GM12801 (cell line): ENCODE measurements around the gene SEMA3A.

Experiments
- TF ChIP-seq, protein P1 (sequence below): IDR thresholded peaks from one replicate; pipeline ENCODE4 v1.5.1; 2011; ENCODE audit warnings: control low read depth; ENCODE audit not compliant: insufficient read length; ENCODE audit errors: extremely low read depth

The SEMA3A gene

DNA sequence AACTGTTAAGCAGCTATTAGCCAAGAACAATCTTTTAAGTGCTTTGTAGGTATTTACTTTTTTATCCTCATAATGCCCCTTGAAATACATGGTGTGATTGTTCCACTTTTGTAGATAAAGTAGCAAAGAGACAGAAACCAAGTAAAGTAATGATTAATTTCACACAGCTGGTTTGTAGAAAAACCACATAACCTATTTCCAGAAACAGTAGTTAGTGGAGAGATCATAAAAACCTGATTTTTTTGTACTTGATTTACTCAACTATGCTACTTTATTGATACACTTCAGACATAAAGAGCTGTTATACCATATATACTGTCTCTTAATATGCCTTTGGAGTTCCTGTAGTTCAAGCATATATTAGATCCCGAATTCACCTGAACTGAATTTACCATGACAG, 118.4 kb downstream of the SEMA3A start:
- TF ChIP-seq, protein P1, sequence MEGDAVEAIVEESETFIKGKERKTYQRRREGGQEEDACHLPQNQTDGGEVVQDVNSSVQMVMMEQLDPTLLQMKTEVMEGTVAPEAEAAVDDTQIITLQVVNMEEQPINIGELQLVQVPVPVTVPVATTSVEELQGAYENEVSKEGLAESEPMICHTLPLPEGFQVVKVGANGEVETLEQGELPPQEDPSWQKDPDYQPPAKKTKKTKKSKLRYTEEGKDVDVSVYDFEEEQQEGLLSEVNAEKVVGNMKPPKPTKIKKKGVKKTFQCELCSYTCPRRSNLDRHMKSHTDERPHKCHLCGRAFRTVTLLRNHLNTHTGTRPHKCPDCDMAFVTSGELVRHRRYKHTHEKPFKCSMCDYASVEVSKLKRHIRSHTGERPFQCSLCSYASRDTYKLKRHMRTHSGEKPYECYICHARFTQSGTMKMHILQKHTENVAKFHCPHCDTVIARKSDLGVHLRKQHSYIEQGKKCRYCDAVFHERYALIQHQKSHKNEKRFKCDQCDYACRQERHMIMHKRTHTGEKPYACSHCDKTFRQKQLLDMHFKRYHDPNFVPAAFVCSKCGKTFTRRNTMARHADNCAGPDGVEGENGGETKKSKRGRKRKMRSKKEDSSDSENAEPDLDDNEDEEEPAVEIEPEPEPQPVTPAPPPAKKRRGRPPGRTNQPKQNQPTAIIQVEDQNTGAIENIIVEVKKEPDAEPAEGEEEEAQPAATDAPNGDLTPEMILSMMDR: no peak

DNA sequence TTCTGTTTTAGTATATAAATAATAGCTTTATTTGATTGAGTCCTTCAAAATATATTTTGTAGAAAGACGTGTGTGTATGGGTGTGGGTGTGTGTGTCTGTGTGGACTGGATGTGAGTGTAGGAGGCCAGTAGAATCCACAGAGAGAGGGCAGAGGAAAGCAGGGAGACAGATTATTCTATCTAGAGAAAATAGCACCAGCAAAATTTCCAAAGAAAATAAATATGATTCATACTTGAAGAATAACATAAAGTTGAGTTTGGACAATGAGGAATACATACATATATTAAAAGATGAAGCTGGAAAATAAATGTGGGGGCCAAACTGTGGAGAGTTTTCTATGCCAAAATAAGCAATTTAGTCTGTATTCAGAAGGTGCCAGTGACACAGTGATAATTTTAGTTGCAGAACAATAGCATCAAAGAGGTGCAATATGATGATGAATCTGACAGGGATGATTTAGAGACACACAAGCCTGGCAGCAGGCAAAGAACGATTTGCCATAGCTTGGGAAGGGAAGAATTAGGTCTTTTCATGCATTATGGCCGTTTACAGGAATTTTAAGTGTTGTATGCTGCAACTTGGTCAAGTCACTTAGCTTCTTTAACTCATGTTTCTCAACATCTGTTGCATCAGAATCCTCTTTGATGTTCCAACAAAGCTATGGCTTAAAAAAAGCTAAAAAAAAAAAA, 121.3 kb downstream of the SEMA3A start:
- TF ChIP-seq, protein P1: no peak

DNA sequence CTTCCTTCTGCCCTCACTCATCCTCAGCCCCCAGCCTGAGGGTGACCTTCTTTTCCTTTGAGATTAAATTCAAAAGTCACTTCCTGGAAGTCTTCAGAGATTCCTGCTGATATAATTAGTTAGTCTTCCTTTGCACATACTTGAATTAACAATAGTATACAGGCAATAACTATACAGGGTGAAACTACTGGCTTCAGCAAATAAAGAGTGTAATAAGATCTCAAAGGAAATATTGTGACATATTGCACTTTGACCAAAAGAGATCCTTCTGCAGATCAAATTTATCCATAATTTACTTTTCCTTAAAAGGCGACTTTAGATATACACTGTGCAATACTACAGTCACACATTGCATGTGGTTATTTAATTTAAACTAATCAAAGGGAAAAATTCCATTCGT, 123.8 kb downstream of the SEMA3A start:
- TF ChIP-seq, protein P1: no peak

DNA sequence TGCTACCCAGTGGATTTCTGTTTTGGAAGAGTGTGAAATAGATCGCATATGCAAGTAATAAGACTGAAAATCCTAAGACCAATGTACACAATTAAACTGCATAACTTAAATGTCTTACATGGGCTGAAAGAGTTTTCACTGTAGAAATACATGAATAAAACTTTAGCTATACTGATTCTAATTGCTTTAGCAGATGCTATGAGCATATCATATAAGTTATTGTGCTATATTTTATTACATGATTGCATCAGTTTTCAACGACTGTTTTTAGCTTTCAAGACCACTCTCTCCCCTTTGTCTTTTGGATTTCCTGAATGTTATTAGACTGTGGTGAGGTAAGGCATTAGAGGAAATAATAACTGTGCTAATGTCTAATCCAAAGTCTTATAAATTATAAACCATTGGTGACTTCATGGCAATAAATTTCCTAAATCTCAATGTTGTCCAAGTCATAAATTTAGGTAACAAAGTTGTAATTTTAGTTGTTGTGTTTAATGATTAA, 124.5 kb downstream of the SEMA3A start:
- TF ChIP-seq, protein P1: no peak

DNA sequence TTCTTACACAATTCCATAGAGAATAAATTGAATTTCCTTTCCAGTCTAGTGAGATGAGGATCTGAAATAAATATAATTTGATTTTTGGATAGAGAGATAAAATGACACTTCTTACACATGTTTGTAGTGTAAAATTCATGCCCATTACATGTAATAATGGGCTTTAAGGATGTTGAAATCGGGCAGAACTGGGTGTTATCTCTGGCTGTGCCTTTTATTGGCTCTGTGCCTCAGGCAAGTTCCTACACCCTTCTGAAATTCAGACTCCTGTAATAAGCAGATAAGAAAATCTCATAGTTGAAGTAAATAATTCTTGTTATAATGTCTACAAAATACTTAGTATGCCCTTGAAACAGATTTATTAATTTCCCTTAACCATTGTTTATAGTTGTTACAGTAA, 125.6 kb downstream of the SEMA3A start:
- TF ChIP-seq, protein P1: no peak

DNA sequence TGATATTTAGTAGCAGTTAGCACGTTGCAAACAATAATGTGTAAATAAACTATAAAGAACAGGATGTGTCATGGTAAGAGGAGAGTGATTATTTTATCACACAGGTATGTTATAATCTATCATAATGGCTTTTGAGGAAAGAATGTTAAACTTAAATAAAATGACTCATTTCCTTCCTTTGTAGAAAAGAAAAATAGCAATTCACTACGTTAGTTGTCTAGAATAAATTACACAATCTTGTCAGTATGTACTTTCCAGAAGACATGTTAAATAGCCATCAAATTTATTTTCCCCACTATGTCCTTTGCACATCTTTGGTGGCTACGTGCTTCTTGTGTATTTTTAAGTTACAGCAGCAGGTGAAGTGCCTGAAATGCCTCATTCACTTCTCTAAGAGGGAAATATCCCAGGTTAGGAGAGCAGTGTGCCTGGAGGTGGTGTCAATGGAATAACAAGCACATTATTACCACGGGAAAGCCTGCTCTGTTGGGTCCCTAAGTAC, 133.8 kb downstream of the SEMA3A start:
- TF ChIP-seq, protein P1: no peak

DNA sequence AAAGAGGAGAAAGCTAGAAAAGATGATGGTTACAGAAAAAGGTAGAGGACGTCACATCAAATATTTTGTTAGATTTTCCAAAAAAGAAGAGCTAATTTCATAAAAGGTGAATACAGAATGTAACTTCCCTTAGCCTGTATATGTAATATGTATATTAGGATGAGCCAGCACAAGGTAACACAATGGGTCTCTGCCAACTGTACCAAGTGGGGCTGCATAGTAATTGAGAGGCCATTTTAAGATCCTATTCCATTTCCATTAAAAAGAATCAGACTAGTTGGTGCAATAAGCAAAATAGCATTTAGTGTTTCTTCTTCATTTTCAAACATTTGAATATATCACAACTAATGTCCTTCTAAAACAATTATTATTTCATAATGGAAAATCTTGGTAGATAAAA, 134.6 kb downstream of the SEMA3A start:
- TF ChIP-seq, protein P1: no peak
